Brain microvascular endothelial cell (primary cell): ENCODE measurements around the gene PRR15L.

ENCODE experiments used
- DNase-seq: peaks from one replicate; pipeline ENCODE4 v3.0.0-alpha.2; 2020
- H3K27ac ChIP-seq: fragments of 250-450 bp; sonication (Bioruptor Pico); 2 replicates; pipeline ENCODE4 v1.5.1; 2020; ENCODE audit warnings: mild to moderate bottlenecking, moderate library complexity
- H3K27me3 ChIP-seq: fragments of 250-450 bp; sonication (Bioruptor Pico); replicated peaks from 2 replicates; pipeline ENCODE4 v1.5.1; 2020; ENCODE audit warnings: mild to moderate bottlenecking
- H3K36me3 ChIP-seq: fragments of 250-450 bp; sonication (Bioruptor Pico); replicated peaks from 2 replicates; pipeline ENCODE4 v1.5.1; 2020; ENCODE audit warnings: mild to moderate bottlenecking
- H3K4me3 ChIP-seq: 2 replicates; pipeline ENCODE4 v1.5.1; 2011; ENCODE audit warnings: low read depth, mild to moderate bottlenecking, control low read depth, low read length, moderate library complexity
- CTCF ChIP-seq: IDR thresholded peaks from 2 replicates; pipeline ENCODE4 v1.5.1; 2011; ENCODE audit warnings: low read depth, mild to moderate bottlenecking, moderate library complexity, low read length, control low read depth, inconsistent platforms; ENCODE audit errors: missing control alignments
- in situ Hi-C: cut with HindIII; loops from 2 replicates; pipeline ENCODE4 v1.10.0; 2017; ENCODE audit warnings: low sequenced_read_pairs, low pct_ligation_motif_present

PRR15L gene

GRCh38 chr17:47949197-47949759 lies 8.4 kb downstream of the PRR15L start:
- peaks cover 12% of the 10 kb centered on the region for H3K36me3 ChIP-seq
- DNase-seq: peak; percentile 70
- peak overlapping the region; percentile 12 for H3K4me3 ChIP-seq
- peak; percentile 94 for TF ChIP-seq CTCF
- no peak overlapping the region for H3K27ac ChIP-seq
- H3K27me3 ChIP-seq: no peaks in the 10 kb centered on the region
- in situ Hi-C loops: no loop called here

GRCh38 chr17:47948706-47949196 lies 8.9 kb downstream of the PRR15L start:
- in situ Hi-C loops: no loop called here
- Histone ChIP-seq H3K36me3 (peaks cover 12% of the 10 kb centered on the region), H3K4me3 (no peak overlapping the region), H3K27ac (no peak overlapping the region), H3K27me3 (no peaks in the 10 kb centered on the region)
- no peak for TF ChIP-seq CTCF
- no peak for DNase-seq

GRCh38 chr17:47946929-47947397 lies 10.7 kb downstream of the PRR15L start:
- in situ Hi-C loops: no loop called here
- H3K27ac ChIP-seq: no peak overlapping the region

GRCh38 chr17:47946516-47946915 lies 11.2 kb downstream of the PRR15L start:
- in situ Hi-C loops: no loop called here
- no peak overlapping the region for H3K4me3 ChIP-seq
- no peak for TF ChIP-seq CTCF
- no peaks in the 10 kb centered on the region for H3K27me3 ChIP-seq
- H3K36me3 ChIP-seq: peaks cover 12% of the 10 kb centered on the region
- DNase-seq: no peak
- H3K27ac ChIP-seq: no peak overlapping the region

More at GRCh38 chr17:47946929-47947397, 10.7 kb downstream of the PRR15L start:
- peaks cover 12% of the 10 kb centered on the region for H3K36me3 ChIP-seq
- H3K4me3 ChIP-seq: no peak overlapping the region
- DNase-seq: peak; percentile 89
- peak; percentile 88 for TF ChIP-seq CTCF
- H3K27me3 ChIP-seq: no peaks in the 10 kb centered on the region

GRCh38 chr17:47945529-47946508 lies 11.9 kb downstream of the PRR15L start:
- Histone ChIP-seq H3K36me3 (peaks cover 12% of the 10 kb centered on the region), H3K27me3 (no peaks in the 10 kb centered on the region), H3K4me3 (no peak overlapping the region), H3K27ac (no peak overlapping the region)
- no peak for TF ChIP-seq CTCF
- in situ Hi-C loops: no loop called here
- no peak for DNase-seq
